Body of pancreas (tissue), 4 donors: Measurements from ENCODE around the gene AGPAT3.

ENCODE experiments used
- POLR2A ChIP-seq, 3 donors: fragments of 450-650 bp; IDR thresholded peaks; one replicate each; pipeline ENCODE4 v1.6.1; 2016; ENCODE audit warnings: antibody characterized with exemption in 3 of 3, mild to moderate bottlenecking in 2 of 3
- TF ChIP-seq, protein P1 (sequence below), 7 experiments: fragments of 450-650 bp in 4 of 7; fragments of 200-600 bp in 3 of 7; sonication (generic) in 3 of 7; IDR thresholded peaks; one replicate each; pipeline ENCODE4 v1.5.1; 2016 to 2019; ENCODE audit warnings: antibody characterized with exemption in 7 of 7

DNA sequence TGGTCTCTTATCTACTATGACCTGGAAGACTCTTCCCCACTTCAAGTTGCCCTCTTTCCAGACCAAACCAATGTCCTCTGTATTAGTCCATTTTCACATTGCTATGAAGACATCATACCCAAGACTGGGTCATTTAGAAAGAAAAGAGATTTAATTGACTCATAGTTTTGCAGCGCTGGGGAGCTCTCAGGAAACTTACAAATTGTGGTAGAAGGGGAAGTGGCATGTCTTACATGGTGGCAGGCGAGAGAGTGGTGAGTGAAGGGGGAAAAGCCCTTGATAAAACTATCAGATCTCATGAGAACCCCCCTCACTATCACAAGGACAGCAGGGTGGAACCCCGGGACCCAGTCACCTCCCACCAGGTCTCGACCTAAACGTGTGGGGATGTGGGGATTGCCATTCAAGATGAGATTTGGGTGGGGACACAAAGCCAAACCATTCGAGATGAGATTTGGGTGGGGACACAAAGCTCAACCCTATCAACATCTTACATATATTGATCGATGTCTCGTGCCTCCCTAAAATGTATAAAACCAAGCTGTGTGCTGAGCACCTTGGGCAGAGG is 14.2 kb upstream of the AGPAT3 start:
- TF ChIP-seq, protein P1, sequence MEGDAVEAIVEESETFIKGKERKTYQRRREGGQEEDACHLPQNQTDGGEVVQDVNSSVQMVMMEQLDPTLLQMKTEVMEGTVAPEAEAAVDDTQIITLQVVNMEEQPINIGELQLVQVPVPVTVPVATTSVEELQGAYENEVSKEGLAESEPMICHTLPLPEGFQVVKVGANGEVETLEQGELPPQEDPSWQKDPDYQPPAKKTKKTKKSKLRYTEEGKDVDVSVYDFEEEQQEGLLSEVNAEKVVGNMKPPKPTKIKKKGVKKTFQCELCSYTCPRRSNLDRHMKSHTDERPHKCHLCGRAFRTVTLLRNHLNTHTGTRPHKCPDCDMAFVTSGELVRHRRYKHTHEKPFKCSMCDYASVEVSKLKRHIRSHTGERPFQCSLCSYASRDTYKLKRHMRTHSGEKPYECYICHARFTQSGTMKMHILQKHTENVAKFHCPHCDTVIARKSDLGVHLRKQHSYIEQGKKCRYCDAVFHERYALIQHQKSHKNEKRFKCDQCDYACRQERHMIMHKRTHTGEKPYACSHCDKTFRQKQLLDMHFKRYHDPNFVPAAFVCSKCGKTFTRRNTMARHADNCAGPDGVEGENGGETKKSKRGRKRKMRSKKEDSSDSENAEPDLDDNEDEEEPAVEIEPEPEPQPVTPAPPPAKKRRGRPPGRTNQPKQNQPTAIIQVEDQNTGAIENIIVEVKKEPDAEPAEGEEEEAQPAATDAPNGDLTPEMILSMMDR (IDR thresholded peaks at IDR 0.05): no peak
- no peak for TF ChIP-seq POLR2A (IDR thresholded peaks at IDR 0.05)
